ENCODE measurements around the gene MAG. TPM values are rescaled to one million over a fixed set of nuclear protein-coding genes. Genes with fewer than 3 reads are reported as not detected.

The MAG gene
- total RNA-seq, 1 experiment from 2014 or later, result 0.41 TPM

GRCh38 chr19:35334144-35334753, 42.3 kb downstream of the MAG start:
- Histone ChIP-seq H3K4me3 (ENCODE audit: low read depth, low read length) (no peak overlapping the region), H3K4me1 (no peaks in the 10 kb centered on the region), H3K36me3 (ENCODE audit: control insufficient read depth, insufficient read depth, low read length) (no peaks in the 10 kb centered on the region), H3K27me3 (replicated peaks; ENCODE audit: control insufficient read depth, insufficient read depth, low read length) (no peaks in the 10 kb centered on the region), H3K9me3 (no peaks in the 10 kb centered on the region)
- no TSS peak for BruUV-seq (replicated peaks)
- TF ChIP-seq CTCF (IDR thresholded peaks at IDR 0.05; ENCODE audit: insufficient read depth in 1 of 2, low read depth in 1 of 2, low read length in 1 of 2, severe bottlenecking in 1 of 2, unreplicated experiment in 1 of 2), result no peak
- no peak for DNase-seq
- Mint-ChIP-seq H3K27ac (ENCODE audit: unreplicated experiment) (no peak overlapping the region), H3K9me3 (ENCODE audit: unreplicated experiment) (no peaks in the 10 kb centered on the region), H3K4me1 (ENCODE audit: low read depth, unreplicated experiment) (no peaks in the 10 kb centered on the region), H3K36me3 (ENCODE audit: insufficient read depth, unreplicated experiment) (no peaks in the 10 kb centered on the region), H3K4me3 (ENCODE audit: unreplicated experiment) (no peak overlapping the region), H3K27me3 (ENCODE audit: insufficient read depth, unreplicated experiment) (peaks cover 2% of the 10 kb centered on the region)
- intact Hi-C loops (cut with micrococcal nuclease; ENCODE audit: unreplicated experiment), result no loop called here
- ChIA-PET POLR2A (no interaction called here), CTCF (no interaction called here)

- H3K27me3 ChIP-seq (replicated peaks; ENCODE audit: control insufficient read depth, insufficient read depth, low read length), result no peaks in the 10 kb centered on the region
- no peak overlapping the region for H3K27ac Mint-ChIP-seq (ENCODE audit: unreplicated experiment)
- no peak overlapping the region for H3K4me3 Mint-ChIP-seq (ENCODE audit: unreplicated experiment)
- POLR2A ChIA-PET, result no interaction called here
- TF ChIP-seq CTCF (IDR thresholded peaks at IDR 0.05; ENCODE audit: insufficient read depth in 1 of 2, low read depth in 1 of 2, low read length in 1 of 2, severe bottlenecking in 1 of 2, unreplicated experiment in 1 of 2), result no peak
- no peak overlapping the region for H3K4me3 ChIP-seq (ENCODE audit: low read depth, low read length)
- H3K9me3 Mint-ChIP-seq (ENCODE audit: unreplicated experiment), result no peaks in the 10 kb centered on the region
- no peaks in the 10 kb centered on the region for H3K36me3 Mint-ChIP-seq (ENCODE audit: insufficient read depth, unreplicated experiment)
- CTCF ChIA-PET, result no interaction called here
- no peak for DNase-seq
- no TSS peak for BruUV-seq (replicated peaks)
- intact Hi-C loops (cut with micrococcal nuclease; ENCODE audit: unreplicated experiment), result no loop called here
- no peaks in the 10 kb centered on the region for H3K4me1 Mint-ChIP-seq (ENCODE audit: low read depth, unreplicated experiment)
- H3K4me1 ChIP-seq, result no peaks in the 10 kb centered on the region
- no peaks in the 10 kb centered on the region for H3K9me3 ChIP-seq
- no peaks in the 10 kb centered on the region for H3K36me3 ChIP-seq (ENCODE audit: control insufficient read depth, insufficient read depth, low read length)
- H3K27me3 Mint-ChIP-seq (ENCODE audit: insufficient read depth, unreplicated experiment), result peaks cover 2% of the 10 kb centered on the region
Observed at GRCh38 chr19:35336166-35336955, 44.4 kb downstream of the MAG start.

- Mint-ChIP-seq H3K27ac (ENCODE audit: unreplicated experiment) (no peak overlapping the region), H3K9me3 (ENCODE audit: unreplicated experiment) (no peaks in the 10 kb centered on the region), H3K36me3 (ENCODE audit: insufficient read depth, unreplicated experiment) (no peaks in the 10 kb centered on the region), H3K4me3 (ENCODE audit: unreplicated experiment) (no peak overlapping the region), H3K4me1 (ENCODE audit: low read depth, unreplicated experiment) (no peaks in the 10 kb centered on the region), H3K27me3 (ENCODE audit: insufficient read depth, unreplicated experiment) (peaks cover 2% of the 10 kb centered on the region)
- BruUV-seq (replicated peaks), result no TSS peak
- ChIA-PET POLR2A (no interaction called here), CTCF (no interaction called here)
- Histone ChIP-seq H3K4me1 (no peaks in the 10 kb centered on the region), H3K36me3 (ENCODE audit: control insufficient read depth, insufficient read depth, low read length) (no peaks in the 10 kb centered on the region), H3K9me3 (no peaks in the 10 kb centered on the region), H3K27me3 (replicated peaks; ENCODE audit: control insufficient read depth, insufficient read depth, low read length) (no peaks in the 10 kb centered on the region), H3K4me3 (ENCODE audit: low read depth, low read length) (no peak overlapping the region)
- intact Hi-C loops (cut with micrococcal nuclease; ENCODE audit: unreplicated experiment), result no loop called here
- no peak for DNase-seq
- TF ChIP-seq CTCF (IDR thresholded peaks at IDR 0.05; ENCODE audit: insufficient read depth in 1 of 2, low read depth in 1 of 2, low read length in 1 of 2, severe bottlenecking in 1 of 2, unreplicated experiment in 1 of 2), result no peak
Observed at GRCh38 chr19:35337097-35337983, 45.4 kb downstream of the MAG start.
